HepG2 (cell line): ENCODE measurements around the gene WDR83. TPM values are rescaled to one million over a fixed set of nuclear protein-coding genes. Genes with fewer than 3 reads are reported as not detected.

ENCODE experiments used
- CAMTA2 ChIP-seq: sonication (generic); formaldehyde crosslinking; IDR thresholded peaks from 2 replicates; pipeline ENCODE4 v1.4.0; 2020; ENCODE audit warnings: mild to moderate bottlenecking, missing genetic modification reagents, borderline replicate concordance
- FLYWCH1 ChIP-seq: sonication (generic); formaldehyde crosslinking; IDR thresholded peaks from 2 replicates; pipeline ENCODE4 v1.8.1; 2023; ENCODE audit warnings: mild to moderate bottlenecking, missing genetic modification reagents
- FOSL1 ChIP-seq: sonication (generic); formaldehyde crosslinking; IDR thresholded peaks from 2 replicates; pipeline ENCODE4 v1.9.0; 2021; ENCODE audit warnings: missing genetic modification reagents, borderline replicate concordance
- FOXK1 ChIP-seq: sonication (generic); formaldehyde crosslinking; IDR thresholded peaks from 2 replicates; pipeline ENCODE4 v1.4.0; 2020; ENCODE audit warnings: low read depth, missing genetic modification reagents, borderline replicate concordance
- IRF2 ChIP-seq: IDR thresholded peaks from 2 replicates; pipeline ENCODE4 v1.6.1; 2018; ENCODE audit warnings: missing genetic modification reagents, missing compliant biosample characterization
- MED8 ChIP-seq: sonication (generic); formaldehyde crosslinking; IDR thresholded peaks from 2 replicates; pipeline ENCODE4 v1.8.1; 2023; ENCODE audit warnings: mild to moderate bottlenecking, missing genetic modification reagents; ENCODE audit not compliant: insufficient replicate concordance
- MXD4 ChIP-seq: IDR thresholded peaks from 2 replicates; pipeline ENCODE4 v1.6.1; 2016; ENCODE audit warnings: mild to moderate bottlenecking, missing biosample characterization, missing genetic modification reagents
- NFE2 ChIP-seq: sonication (generic); formaldehyde crosslinking; IDR thresholded peaks from 2 replicates; pipeline ENCODE4 v1.4.0; 2020; ENCODE audit warnings: missing genetic modification reagents
- PCBP1 ChIP-seq: fragments of 200-400 bp; formaldehyde crosslinking; IDR thresholded peaks from 2 replicates; pipeline ENCODE4 v1.6.1; 2017; ENCODE audit warnings: mild to moderate bottlenecking, low read depth, low read length, borderline replicate concordance
- POLR2G ChIP-seq: fragments of 200-400 bp; formaldehyde crosslinking; IDR thresholded peaks from 2 replicates; pipeline ENCODE4 v1.6.1; 2018; ENCODE audit warnings: mild to moderate bottlenecking, low read depth, low read length, moderate library complexity
- RCOR2 ChIP-seq: IDR thresholded peaks from 2 replicates; pipeline ENCODE4 v1.6.1; 2016; ENCODE audit warnings: missing biosample characterization, missing genetic modification reagents
- RFXAP ChIP-seq: sonication (generic); formaldehyde crosslinking; IDR thresholded peaks from 2 replicates; pipeline ENCODE4 v1.4.0; 2020; ENCODE audit warnings: missing genetic modification reagents, borderline replicate concordance
- RNF2 ChIP-seq: fragments of 450-650 bp; conservative IDR thresholded peaks from 2 replicates; pipeline ENCODE4 v1.6.1; 2016; ENCODE audit warnings: low read depth
- RXRA ChIP-seq: sonication (generic); formaldehyde crosslinking; IDR thresholded peaks from 2 replicates; pipeline ENCODE4 v1.5.1; 2020; ENCODE audit warnings: missing genetic modification reagents
- SRSF4 ChIP-seq: fragments of 200-400 bp; formaldehyde crosslinking; IDR thresholded peaks from one replicate; pipeline ENCODE4 v1.6.1; 2018; ENCODE audit warnings: mild to moderate bottlenecking, low read depth, low read length, moderate library complexity; ENCODE audit not compliant: poor library complexity, severe bottlenecking
- ZNF326 ChIP-seq: sonication (generic); formaldehyde crosslinking; IDR thresholded peaks from 2 replicates; pipeline ENCODE4 v1.4.0; 2020; ENCODE audit warnings: missing genetic modification reagents, borderline replicate concordance
- ZNF761 ChIP-seq: sonication (generic); formaldehyde crosslinking; conservative IDR thresholded peaks from 2 replicates; pipeline ENCODE4 v1.4.0; 2020; ENCODE audit warnings: mild to moderate bottlenecking, missing genetic modification reagents
- ZNF766 ChIP-seq: sonication (generic); formaldehyde crosslinking; IDR thresholded peaks from 2 replicates; pipeline ENCODE4 v1.5.0; 2020; ENCODE audit warnings: missing genetic modification reagents, borderline replicate concordance
- polyA plus RNA-seq, 8 experiments: library from polyadenylated mRNA; depleted of rRNA in 3 of 8; stranded (reverse) in 7 of 8; unstranded in 1 of 8; fragments of >200 nt; fragmentation: Illumina TruSeq in 4 of 8; extraction: Trizol in 4 of 8; gene quantifications; 2 replicates each; pipeline versions ENCODE4 v1.2.1 to v1.2.3, GENCODE V29; 2011 to 2016; ENCODE audit warnings: low read depth in 4 of 8, missing spikeins in 1 of 8, mixed read lengths in 1 of 8; ENCODE audit not compliant: insufficient read depth in 1 of 8
- total RNA-seq, 5 experiments: library from RNA; depleted of rRNA; stranded (reverse); fragments of >200 nt; fragmentation: Illumina TruSeq; extraction: Trizol; gene quantifications; 2 replicates each; pipeline ENCODE4 v1.2.3, GENCODE V29; 2016; ENCODE audit warnings: low read depth in 1 of 5
- TF ChIP-seq, protein P1 (sequence below): sonication (generic); formaldehyde crosslinking; IDR thresholded peaks from 2 replicates; pipeline ENCODE4 v1.4.0; 2020; ENCODE audit warnings: missing genetic modification reagents
- TF ChIP-seq, protein P2 (sequence below): sonication (generic); formaldehyde crosslinking; IDR thresholded peaks from 2 replicates; pipeline ENCODE4 v1.4.0; 2020; ENCODE audit warnings: missing genetic modification reagents, borderline replicate concordance
- TF ChIP-seq, protein P3 (sequence below): sonication (generic); formaldehyde crosslinking; IDR thresholded peaks from 2 replicates; pipeline ENCODE4 v1.4.0; 2020; ENCODE audit warnings: mild to moderate bottlenecking, missing genetic modification reagents

Gene WDR83
- total and polyA plus RNA-seq, 2 of the 13 experiments (the other 11 are each of a cell fraction or from before 2014, with no cell fraction given) = 4.5 to 10.7 TPM

DNA sequence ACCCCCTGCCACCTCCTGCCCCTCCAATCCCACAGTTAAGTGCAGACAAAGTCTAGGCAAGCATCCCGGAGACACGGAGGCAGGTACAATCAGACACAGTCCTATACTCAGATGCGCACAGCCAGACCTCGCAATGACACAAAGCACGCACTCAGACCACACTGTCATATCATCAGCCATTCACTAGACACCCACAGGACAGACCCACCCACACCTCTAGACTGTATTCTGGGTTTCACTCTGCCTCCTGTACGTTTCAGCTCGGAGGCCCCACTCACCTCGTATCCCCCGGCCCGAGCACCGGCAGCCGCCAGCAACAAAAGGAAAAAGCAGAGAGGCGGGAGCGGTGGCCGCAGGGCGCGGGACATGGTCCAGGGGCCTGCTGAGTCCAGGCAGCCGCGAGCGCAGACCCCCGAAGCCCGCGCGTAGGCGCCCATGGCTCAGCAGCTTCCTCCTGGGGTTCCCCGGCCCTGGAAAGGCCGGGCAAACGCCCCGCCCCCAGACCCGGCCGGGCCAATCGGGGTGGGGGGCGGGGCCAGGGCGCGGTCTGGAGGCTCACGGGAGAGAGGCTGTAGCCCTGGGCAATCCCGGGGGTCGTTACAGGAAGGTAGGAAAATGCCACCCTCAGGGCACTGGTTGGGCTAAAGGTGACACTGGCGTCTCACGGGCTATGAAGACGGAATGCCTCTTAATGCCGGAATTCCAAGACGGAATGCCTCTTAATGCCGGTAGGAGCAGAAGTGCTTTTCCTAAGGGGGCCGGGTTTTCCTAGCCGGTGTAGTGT is at the start of gene WDR83, which contains the start of gene MAN2B1 (continued):
- no peak for TF ChIP-seq PCBP1
- no peak for TF ChIP-seq ZNF326 (CRISPR knock-in tag)
- no peak for TF ChIP-seq MXD4
- TF ChIP-seq RFXAP (CRISPR knock-in tag) = 0 out of 2 replicates have a peak, but pooled peaks have one; percentile 40
- TF ChIP-seq, protein P1, sequence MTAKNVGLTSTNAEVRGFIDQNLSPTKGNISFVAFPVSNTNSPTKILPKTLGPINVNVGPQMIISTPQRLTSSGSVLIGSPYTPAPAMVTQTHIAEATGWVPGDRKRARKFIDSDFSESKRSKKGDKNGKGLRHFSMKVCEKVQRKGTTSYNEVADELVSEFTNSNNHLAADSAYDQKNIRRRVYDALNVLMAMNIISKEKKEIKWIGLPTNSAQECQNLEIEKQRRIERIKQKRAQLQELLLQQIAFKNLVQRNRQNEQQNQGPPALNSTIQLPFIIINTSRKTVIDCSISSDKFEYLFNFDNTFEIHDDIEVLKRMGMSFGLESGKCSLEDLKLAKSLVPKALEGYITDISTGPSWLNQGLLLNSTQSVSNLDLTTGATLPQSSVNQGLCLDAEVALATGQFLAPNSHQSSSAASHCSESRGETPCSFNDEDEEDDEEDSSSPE (CRISPR knock-in tag) = no peak
- no peak for TF ChIP-seq FOSL1 (CRISPR knock-in tag)
- TF ChIP-seq CAMTA2 (CRISPR knock-in tag) = no peak
- TF ChIP-seq RNF2 = no peak
- no peak for TF ChIP-seq RXRA (CRISPR knock-in tag)
- no peak for TF ChIP-seq MED8
- TF ChIP-seq ZNF766 (CRISPR knock-in tag) = peak; percentile 47; the same call in 1 of the 2 replicates
- no peak for TF ChIP-seq FLYWCH1 (CRISPR knock-in tag)
- TF ChIP-seq NFE2 (CRISPR knock-in tag) = no peak
- no peak for TF ChIP-seq FOXK1 (CRISPR knock-in tag)
- TF ChIP-seq RCOR2 (CRISPR knock-in tag) = no peak
- no peak for TF ChIP-seq IRF2 (CRISPR knock-in tag)
- TF ChIP-seq, protein P2, sequence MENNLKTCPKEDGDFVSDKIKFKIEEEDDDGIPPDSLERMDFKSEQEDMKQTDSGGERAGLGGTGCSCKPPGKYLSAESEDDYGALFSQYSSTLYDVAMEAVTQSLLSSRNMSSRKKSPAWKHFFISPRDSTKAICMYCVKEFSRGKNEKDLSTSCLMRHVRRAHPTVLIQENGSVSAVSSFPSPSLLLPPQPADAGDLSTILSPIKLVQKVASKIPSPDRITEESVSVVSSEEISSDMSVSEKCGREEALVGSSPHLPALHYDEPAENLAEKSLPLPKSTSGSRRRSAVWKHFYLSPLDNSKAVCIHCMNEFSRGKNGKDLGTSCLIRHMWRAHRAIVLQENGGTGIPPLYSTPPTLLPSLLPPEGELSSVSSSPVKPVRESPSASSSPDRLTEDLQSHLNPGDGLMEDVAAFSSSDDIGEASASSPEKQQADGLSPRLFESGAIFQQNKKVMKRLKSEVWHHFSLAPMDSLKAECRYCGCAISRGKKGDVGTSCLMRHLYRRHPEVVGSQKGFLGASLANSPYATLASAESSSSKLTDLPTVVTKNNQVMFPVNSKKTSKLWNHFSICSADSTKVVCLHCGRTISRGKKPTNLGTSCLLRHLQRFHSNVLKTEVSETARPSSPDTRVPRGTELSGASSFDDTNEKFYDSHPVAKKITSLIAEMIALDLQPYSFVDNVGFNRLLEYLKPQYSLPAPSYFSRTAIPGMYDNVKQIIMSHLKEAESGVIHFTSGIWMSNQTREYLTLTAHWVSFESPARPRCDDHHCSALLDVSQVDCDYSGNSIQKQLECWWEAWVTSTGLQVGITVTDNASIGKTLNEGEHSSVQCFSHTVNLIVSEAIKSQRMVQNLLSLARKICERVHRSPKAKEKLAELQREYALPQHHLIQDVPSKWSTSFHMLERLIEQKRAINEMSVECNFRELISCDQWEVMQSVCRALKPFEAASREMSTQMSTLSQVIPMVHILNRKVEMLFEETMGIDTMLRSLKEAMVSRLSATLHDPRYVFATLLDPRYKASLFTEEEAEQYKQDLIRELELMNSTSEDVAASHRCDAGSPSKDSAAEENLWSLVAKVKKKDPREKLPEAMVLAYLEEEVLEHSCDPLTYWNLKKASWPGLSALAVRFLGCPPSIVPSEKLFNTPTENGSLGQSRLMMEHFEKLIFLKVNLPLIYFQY (CRISPR knock-in tag) = no peak
- TF ChIP-seq, protein P3, sequence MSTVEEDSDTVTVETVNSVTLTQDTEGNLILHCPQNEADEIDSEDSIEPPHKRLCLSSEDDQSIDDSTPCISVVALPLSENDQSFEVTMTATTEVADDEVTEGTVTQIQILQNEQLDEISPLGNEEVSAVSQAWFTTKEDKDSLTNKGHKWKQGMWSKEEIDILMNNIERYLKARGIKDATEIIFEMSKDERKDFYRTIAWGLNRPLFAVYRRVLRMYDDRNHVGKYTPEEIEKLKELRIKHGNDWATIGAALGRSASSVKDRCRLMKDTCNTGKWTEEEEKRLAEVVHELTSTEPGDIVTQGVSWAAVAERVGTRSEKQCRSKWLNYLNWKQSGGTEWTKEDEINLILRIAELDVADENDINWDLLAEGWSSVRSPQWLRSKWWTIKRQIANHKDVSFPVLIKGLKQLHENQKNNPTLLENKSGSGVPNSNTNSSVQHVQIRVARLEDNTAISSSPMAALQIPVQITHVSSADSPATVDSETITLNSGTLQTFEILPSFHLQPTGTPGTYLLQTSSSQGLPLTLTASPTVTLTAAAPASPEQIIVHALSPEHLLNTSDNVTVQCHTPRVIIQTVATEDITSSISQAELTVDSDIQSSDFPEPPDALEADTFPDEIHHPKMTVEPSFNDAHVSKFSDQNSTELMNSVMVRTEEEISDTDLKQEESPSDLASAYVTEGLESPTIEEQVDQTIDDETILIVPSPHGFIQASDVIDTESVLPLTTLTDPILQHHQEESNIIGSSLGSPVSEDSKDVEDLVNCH (CRISPR knock-in tag) = no peak
- peak; percentile 68 for TF ChIP-seq POLR2G
- TF ChIP-seq ZNF761 (CRISPR knock-in tag) = 0 out of 2 replicates have a peak, but pooled peaks have one; percentile 29
- TF ChIP-seq SRSF4 = no peak
